Astrocyte of the spinal cord (primary cell): Measurements from ENCODE around the gene PGBD4.

Experiments
- DNase-seq: peaks from one replicate; pipeline ENCODE4 v3.0.0; 2011; ENCODE audit warnings: low read depth, low spot score
- H3K4me3 ChIP-seq: 2 replicates; pipeline ENCODE4 v1.5.1; 2011; ENCODE audit warnings: low read depth, mild to moderate bottlenecking, low read length, moderate library complexity
- in situ Hi-C: cut with HindIII; loops from 2 replicates; pipeline ENCODE4 v1.10.0; 2017; ENCODE audit warnings: low sequenced_read_pairs
- TF ChIP-seq, protein P1 (sequence below): IDR thresholded peaks from 2 replicates; pipeline ENCODE4 v1.5.1; 2012; ENCODE audit warnings: low read depth, mild to moderate bottlenecking, low read length, inconsistent platforms

Gene PGBD4

DNA sequence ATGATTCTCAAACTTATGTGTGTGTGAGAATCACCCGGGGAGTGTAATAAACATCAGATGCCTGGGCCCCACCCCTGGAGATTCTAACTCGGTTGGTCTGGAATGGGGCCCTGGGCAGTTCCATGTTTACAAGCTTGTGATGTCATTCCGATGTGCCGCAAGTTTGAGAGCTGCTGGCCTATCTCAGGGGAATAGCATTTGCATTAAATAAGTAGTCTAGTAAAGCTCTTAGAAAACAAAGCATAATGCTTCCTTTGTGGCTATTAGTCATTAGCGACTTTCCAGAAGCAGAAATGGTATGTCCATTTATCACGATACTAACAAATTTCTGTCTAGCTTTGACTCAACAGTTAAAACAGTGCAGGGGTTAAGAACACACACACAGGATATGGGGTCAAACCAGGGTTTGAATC, 20.9 kb downstream of the PGBD4 start:
- TF ChIP-seq, protein P1, sequence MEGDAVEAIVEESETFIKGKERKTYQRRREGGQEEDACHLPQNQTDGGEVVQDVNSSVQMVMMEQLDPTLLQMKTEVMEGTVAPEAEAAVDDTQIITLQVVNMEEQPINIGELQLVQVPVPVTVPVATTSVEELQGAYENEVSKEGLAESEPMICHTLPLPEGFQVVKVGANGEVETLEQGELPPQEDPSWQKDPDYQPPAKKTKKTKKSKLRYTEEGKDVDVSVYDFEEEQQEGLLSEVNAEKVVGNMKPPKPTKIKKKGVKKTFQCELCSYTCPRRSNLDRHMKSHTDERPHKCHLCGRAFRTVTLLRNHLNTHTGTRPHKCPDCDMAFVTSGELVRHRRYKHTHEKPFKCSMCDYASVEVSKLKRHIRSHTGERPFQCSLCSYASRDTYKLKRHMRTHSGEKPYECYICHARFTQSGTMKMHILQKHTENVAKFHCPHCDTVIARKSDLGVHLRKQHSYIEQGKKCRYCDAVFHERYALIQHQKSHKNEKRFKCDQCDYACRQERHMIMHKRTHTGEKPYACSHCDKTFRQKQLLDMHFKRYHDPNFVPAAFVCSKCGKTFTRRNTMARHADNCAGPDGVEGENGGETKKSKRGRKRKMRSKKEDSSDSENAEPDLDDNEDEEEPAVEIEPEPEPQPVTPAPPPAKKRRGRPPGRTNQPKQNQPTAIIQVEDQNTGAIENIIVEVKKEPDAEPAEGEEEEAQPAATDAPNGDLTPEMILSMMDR = no peak
- H3K4me3 ChIP-seq = no peak overlapping the region
- in situ Hi-C loops = no loop called here
- DNase-seq = peak; percentile 89

DNA sequence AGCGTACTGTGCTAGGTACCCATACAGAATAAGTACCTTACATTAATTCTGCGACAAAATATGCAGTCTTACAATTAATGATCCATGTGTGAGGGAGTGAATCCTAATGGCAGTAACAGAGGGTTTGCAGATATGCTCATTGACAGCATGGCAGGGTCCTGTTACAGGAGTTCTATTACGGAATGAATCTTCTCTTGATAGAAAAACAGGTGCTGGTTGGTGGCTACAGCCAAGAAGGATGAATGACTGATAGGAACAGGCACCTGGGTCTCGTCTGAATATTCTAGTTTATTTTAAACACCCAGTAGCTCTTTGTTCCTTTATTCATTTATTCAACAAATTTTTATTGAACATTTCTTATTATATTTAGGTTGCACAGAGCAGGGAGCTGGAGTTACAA, 22.8 kb downstream of the PGBD4 start:
- TF ChIP-seq, protein P1 = no peak
- DNase-seq = no peak
- in situ Hi-C loops = no loop called here
- H3K4me3 ChIP-seq = no peak overlapping the region

DNA sequence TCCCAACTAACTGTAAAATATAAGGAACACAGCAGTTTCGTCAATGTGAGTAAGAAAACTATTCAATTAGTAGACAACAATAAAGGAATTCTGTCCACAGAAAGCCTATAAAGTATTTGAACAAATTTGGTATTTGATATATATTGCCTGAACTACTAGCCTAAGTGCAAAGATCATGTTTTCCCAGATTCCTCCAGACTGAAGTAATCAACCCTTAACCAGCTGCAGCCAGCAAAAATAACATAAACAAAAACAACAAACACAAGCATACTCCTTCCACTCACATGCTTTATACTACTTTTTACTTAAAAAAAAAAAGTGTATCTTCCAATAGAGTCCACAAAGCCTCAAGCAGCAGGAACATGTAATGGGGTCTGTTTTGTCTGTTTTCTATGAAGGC, 24.1 kb downstream of the PGBD4 start:
- DNase-seq = no peak
- H3K4me3 ChIP-seq = no peak overlapping the region
- in situ Hi-C loops = no loop called here
- TF ChIP-seq, protein P1 = no peak

DNA sequence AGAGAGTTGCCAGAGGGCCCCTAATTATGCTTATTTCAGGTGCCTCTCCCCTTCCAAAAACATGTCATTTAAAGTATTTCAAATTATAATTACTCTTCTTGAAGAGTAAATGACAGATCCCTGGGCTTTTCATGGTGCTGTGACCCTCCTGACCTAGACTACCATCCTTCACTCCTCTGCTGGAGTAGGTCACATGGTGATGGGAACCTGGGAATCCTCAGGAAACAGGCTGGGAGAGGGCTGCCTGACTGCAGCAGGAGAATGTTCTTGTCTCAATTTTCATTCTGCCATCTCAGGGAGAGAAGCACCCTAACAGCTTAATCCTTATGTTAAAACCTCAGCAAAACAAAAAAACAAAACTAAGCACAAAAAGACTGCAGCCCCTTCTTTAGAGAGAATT, 24.6 kb downstream of the PGBD4 start:
- TF ChIP-seq, protein P1 = no peak
- in situ Hi-C loops = no loop called here
- no peak for DNase-seq
- H3K4me3 ChIP-seq = no peak overlapping the region

DNA sequence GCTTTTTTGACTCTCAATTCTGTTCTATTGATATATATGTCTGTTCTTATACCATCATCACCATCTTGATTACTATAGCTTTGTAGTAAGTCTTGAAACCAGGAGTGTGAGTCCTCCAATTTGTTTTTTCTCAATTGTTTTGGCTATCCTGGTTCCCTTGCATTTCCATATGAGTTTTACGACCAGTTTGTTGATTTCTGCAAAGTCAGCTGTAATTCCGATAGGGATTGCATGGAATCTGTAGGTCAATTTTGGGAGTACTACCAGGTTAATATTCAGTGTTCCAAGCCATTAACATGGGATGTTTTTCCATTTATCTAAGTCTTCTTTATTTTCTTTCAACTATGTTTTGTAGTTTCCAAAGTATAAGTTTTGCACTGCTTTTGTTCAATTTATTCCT, 27.0 kb downstream of the PGBD4 start:
- TF ChIP-seq, protein P1 = no peak
- no peak overlapping the region for H3K4me3 ChIP-seq
- no peak for DNase-seq
- in situ Hi-C loops = no loop called here

DNA sequence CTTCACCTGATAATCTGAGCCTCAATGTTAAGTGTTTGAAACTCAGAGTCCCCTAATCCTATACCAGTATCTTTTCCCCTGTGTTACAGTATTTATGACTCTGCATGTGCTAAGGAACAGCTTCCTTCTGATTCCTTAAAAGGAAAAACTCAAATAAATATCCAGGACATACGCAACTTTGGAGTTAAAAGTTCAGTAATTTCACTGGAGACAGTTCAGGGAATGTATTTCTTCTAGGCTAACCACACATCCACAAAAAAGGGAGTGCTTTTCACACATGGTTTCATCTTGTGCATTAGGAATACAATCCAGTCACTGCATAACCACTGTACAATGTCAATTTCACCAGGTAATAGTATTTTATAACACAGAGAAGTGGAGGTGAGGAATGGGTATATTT, 31.0 kb downstream of the PGBD4 start:
- TF ChIP-seq, protein P1 = no peak
- H3K4me3 ChIP-seq = no peak overlapping the region
- no peak for DNase-seq
- in situ Hi-C loops = no loop called here

DNA sequence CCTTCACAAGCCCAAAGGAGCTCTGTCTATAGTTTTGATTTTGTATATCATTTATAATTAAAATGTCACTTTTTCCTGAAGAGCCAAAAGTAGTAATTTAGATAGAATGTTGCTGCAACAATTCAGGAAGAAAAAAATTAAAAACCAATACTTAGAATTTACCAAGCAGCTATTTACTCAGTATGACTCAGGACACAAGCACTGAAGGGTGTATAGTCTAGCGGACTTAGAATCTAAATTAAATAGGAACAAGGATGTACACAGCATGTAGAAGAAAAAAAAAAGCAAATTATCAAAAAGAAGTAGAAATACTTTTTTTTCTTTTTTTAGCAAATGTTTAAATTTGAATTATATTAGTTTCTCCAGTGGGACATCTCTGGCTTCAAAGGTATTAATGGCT, 31.6 kb downstream of the PGBD4 start:
- TF ChIP-seq, protein P1 = no peak
- in situ Hi-C loops = no loop called here
- H3K4me3 ChIP-seq = no peak overlapping the region
- DNase-seq = no peak
